HEK293 (cell line): ENCODE results near the gene STRADA.

Source experiments
- CTCF ChIA-PET: fragments of 350-600 bp; formaldehyde crosslinking; extraction: SDS; loops from one replicate; lab custom pipeline; 2021; ENCODE audit warnings: antibody characterized with exemption; lab: Yijun Ruan, JAX
- POLR2A ChIA-PET: fragments of 300-600 bp; formaldehyde crosslinking; extraction: SDS; loops from one replicate; lab custom pipeline; 2020; ENCODE audit warnings: antibody characterized with exemption, inconsistent platforms; lab: Yijun Ruan, JAX
- H3K27ac ChIP-seq: fragments of 200-500 bp; sonication (Bioruptor generic); 2 replicates; pipeline ENCODE4 v1.5.1; 2014; ENCODE audit warnings: low read depth, low read length, control low read depth, inconsistent platforms; ENCODE audit errors: extremely low read depth
- H3K36me3 ChIP-seq, 2 experiments: fragments of 200-500 bp in 1 of 2; sonication (Bioruptor generic) in 1 of 2; 1 replicate in 1 of 2; 2 replicates in 1 of 2; pipeline ENCODE4 v1.5.1; 2014 to 2017; ENCODE audit warnings: inconsistent platforms in 2 of 2, low read length in 2 of 2; ENCODE audit not compliant: control insufficient read depth in 2 of 2, insufficient read depth in 1 of 2
- H3K4me1 ChIP-seq: fragments of 200-500 bp; sonication (Bioruptor generic); 2 replicates; pipeline ENCODE4 v1.5.1; 2014; ENCODE audit warnings: mild to moderate bottlenecking, low read length, inconsistent platforms; ENCODE audit not compliant: control insufficient read depth, insufficient read depth
- H3K4me3 ChIP-seq: 2 replicates; pipeline ENCODE4 v1.5.1; 2011; ENCODE audit warnings: low read depth, mild to moderate bottlenecking, control low read depth, low read length, moderate library complexity
- H3K9me3 ChIP-seq: fragments of 200-500 bp; sonication (Bioruptor generic); 2 replicates; pipeline ENCODE4 v1.5.1; 2014; ENCODE audit warnings: low read depth, low read length, inconsistent platforms; ENCODE audit not compliant: control insufficient read depth, insufficient read depth
- ELK4 ChIP-seq: IDR thresholded peaks from 2 replicates; pipeline ENCODE4 v1.6.1; 2011; ENCODE audit warnings: mild to moderate bottlenecking, low read depth, low read length, borderline replicate concordance
- GLIS2 ChIP-seq: fragments of 450-650 bp; formaldehyde crosslinking; IDR thresholded peaks from 2 replicates; pipeline ENCODE4 v1.5.1; 2016; ENCODE audit warnings: missing biosample characterization, missing genetic modification characterization
- SETDB1 ChIP-seq: IDR thresholded peaks from one replicate; pipeline ENCODE4 v1.6.1; 2017; ENCODE audit warnings: mild to moderate bottlenecking, low read length, moderate library complexity, mixed read lengths; ENCODE audit not compliant: insufficient read length
- YY1 ChIP-seq: fragments of 450-650 bp; formaldehyde crosslinking; IDR thresholded peaks from 2 replicates; pipeline ENCODE4 v1.5.1; 2018; ENCODE audit warnings: missing biosample characterization, missing genetic modification characterization
- ZNF558 ChIP-seq: fragments of 450-650 bp; formaldehyde crosslinking; IDR thresholded peaks from 2 replicates; pipeline ENCODE4 v1.5.1; 2016; ENCODE audit warnings: missing biosample characterization, missing genetic modification characterization
- ZNF76 ChIP-seq: fragments of 450-650 bp; formaldehyde crosslinking; IDR thresholded peaks from 2 replicates; pipeline ENCODE4; 2016; ENCODE audit warnings: low read depth, missing biosample characterization, missing genetic modification characterization, borderline replicate concordance
- TF ChIP-seq, protein P1 (sequence below): fragments of 450-650 bp; formaldehyde crosslinking; IDR thresholded peaks from 2 replicates; pipeline ENCODE4 v1.5.1; 2016; ENCODE audit warnings: missing biosample characterization, missing genetic modification characterization
- TF ChIP-seq, protein P2 (sequence below): fragments of 450-650 bp; formaldehyde crosslinking; IDR thresholded peaks from 2 replicates; pipeline ENCODE4 v1.5.1; 2016; ENCODE audit warnings: missing biosample characterization, missing genetic modification characterization, borderline replicate concordance
- TF ChIP-seq, protein P3 (sequence below): fragments of 450-650 bp; formaldehyde crosslinking; IDR thresholded peaks from 2 replicates; pipeline ENCODE4 v1.5.1; 2016; ENCODE audit warnings: missing biosample characterization, missing genetic modification characterization

STRADA gene

GRCh38 chr17:63701868-63702720 is 39.5 kb downstream of the STRADA start:
- CTCF ChIA-PET: interaction anchor here (0.6 to 1.0 kb wide), 4 partner anchors 10 to 272 kb away, joined by 3 read pairs; no protein-coding TSS in a partner anchor
- peaks cover 0 to 61% of the 10 kb centered on the region in 2 experiments; a peak in 1 of 3 replicates for H3K36me3 ChIP-seq
- peaks cover 3% of the 10 kb centered on the region; the same call in 1 of the 2 replicates for H3K4me1 ChIP-seq
- POLR2A ChIA-PET: interaction anchor here (1.4 kb wide), 1 partner anchor 40 kb away, joined by 4 read pairs; no protein-coding TSS in a partner anchor
- no peak overlapping the region for H3K4me3 ChIP-seq
- TF ChIP-seq GLIS2 (0 out of 2 replicates have a peak, but pooled peaks have one; percentile 22), ELK4 (no peak)
- H3K27ac ChIP-seq: no peak overlapping the region
- H3K9me3 ChIP-seq: no peaks in the 10 kb centered on the region

GRCh38 chr17:63701456-63701820 is 40.2 kb downstream of the STRADA start:
- no peak overlapping the region for H3K27ac ChIP-seq

More at GRCh38 chr17:63701456-63701820, 40.2 kb downstream of the STRADA start:
- ChIA-PET CTCF (interaction anchor here (0.6 to 1.0 kb wide), 4 partner anchors 11 to 276 kb away, joined by 3 to 5 read pairs (median 3); no protein-coding TSS in a partner anchor), POLR2A (interaction anchor here (1.4 kb wide), 1 partner anchor 41 kb away, joined by 4 read pairs; no protein-coding TSS in a partner anchor)
- H3K9me3 ChIP-seq: no peaks in the 10 kb centered on the region
- TF ChIP-seq, protein P1, sequence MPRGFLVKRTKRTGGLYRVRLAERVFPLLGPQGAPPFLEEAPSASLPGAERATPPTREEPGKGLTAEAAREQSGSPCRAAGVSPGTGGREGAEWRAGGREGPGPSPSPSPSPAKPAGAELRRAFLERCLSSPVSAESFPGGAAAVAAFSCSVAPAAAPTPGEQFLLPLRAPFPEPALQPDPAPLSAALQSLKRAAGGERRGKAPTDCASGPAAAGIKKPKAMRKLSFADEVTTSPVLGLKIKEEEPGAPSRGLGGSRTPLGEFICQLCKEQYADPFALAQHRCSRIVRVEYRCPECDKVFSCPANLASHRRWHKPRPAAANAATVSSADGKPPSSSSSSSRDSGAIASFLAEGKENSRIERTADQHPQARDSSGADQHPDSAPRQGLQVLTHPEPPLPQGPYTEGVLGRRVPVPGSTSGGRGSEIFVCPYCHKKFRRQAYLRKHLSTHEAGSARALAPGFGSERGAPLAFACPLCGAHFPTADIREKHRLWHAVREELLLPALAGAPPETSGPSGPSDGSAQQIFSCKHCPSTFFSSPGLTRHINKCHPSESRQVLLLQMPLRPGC (tag by site-specific recombination): no peak
- TF ChIP-seq ZNF76 (tag by site-specific recombination) (no peak), SETDB1 (no peak), ZNF558 (tag by site-specific recombination) (no peak), YY1 (no peak)
- TF ChIP-seq, protein P2, sequence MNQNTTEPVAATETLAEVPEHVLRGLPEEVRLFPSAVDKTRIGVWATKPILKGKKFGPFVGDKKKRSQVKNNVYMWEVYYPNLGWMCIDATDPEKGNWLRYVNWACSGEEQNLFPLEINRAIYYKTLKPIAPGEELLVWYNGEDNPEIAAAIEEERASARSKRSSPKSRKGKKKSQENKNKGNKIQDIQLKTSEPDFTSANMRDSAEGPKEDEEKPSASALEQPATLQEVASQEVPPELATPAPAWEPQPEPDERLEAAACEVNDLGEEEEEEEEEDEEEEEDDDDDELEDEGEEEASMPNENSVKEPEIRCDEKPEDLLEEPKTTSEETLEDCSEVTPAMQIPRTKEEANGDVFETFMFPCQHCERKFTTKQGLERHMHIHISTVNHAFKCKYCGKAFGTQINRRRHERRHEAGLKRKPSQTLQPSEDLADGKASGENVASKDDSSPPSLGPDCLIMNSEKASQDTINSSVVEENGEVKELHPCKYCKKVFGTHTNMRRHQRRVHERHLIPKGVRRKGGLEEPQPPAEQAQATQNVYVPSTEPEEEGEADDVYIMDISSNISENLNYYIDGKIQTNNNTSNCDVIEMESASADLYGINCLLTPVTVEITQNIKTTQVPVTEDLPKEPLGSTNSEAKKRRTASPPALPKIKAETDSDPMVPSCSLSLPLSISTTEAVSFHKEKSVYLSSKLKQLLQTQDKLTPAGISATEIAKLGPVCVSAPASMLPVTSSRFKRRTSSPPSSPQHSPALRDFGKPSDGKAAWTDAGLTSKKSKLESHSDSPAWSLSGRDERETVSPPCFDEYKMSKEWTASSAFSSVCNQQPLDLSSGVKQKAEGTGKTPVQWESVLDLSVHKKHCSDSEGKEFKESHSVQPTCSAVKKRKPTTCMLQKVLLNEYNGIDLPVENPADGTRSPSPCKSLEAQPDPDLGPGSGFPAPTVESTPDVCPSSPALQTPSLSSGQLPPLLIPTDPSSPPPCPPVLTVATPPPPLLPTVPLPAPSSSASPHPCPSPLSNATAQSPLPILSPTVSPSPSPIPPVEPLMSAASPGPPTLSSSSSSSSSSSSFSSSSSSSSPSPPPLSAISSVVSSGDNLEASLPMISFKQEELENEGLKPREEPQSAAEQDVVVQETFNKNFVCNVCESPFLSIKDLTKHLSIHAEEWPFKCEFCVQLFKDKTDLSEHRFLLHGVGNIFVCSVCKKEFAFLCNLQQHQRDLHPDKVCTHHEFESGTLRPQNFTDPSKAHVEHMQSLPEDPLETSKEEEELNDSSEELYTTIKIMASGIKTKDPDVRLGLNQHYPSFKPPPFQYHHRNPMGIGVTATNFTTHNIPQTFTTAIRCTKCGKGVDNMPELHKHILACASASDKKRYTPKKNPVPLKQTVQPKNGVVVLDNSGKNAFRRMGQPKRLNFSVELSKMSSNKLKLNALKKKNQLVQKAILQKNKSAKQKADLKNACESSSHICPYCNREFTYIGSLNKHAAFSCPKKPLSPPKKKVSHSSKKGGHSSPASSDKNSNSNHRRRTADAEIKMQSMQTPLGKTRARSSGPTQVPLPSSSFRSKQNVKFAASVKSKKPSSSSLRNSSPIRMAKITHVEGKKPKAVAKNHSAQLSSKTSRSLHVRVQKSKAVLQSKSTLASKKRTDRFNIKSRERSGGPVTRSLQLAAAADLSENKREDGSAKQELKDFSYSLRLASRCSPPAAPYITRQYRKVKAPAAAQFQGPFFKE: no peak
- TF ChIP-seq, protein P3, sequence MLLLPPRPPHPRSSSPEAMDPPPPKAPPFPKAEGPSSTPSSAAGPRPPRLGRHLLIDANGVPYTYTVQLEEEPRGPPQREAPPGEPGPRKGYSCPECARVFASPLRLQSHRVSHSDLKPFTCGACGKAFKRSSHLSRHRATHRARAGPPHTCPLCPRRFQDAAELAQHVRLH (tag by site-specific recombination): no peak
- TF ChIP-seq, all 188 proteins: peak for 0
- peaks cover under 1 to 61% of the 10 kb centered on the region in 2 experiments; a peak in 1 of 3 replicates for H3K36me3 ChIP-seq
- peaks cover 3% of the 10 kb centered on the region; the same call in 1 of the 2 replicates for H3K4me1 ChIP-seq
- H3K4me3 ChIP-seq: no peak overlapping the region
